H9 (cell line): ENCODE results near the gene BTBD1. TPM values are rescaled to one million over a fixed set of nuclear protein-coding genes. Genes with fewer than 3 reads are reported as not detected.

Source experiments
- DNase-seq: peaks from one replicate; pipeline ENCODE4 v3.0.0-alpha.2; 2017
- H2AFZ ChIP-seq: one replicate; pipeline ENCODE4 v1.6.1; 2013; ENCODE audit warnings: mild to moderate bottlenecking, low read length, control low read depth, moderate library complexity
- H2AK5ac ChIP-seq: 2 replicates; pipeline ENCODE4 v1.6.1; 2013; ENCODE audit warnings: low read length, control low read depth, mixed read lengths; ENCODE audit not compliant: insufficient read length
- H2BK120ac ChIP-seq: one replicate; pipeline ENCODE4 v1.6.1; 2013; ENCODE audit warnings: low read depth, mild to moderate bottlenecking, low read length, control low read depth, inconsistent platforms; ENCODE audit not compliant: poor library complexity, severe bottlenecking
- H2BK12ac ChIP-seq: 2 replicates; pipeline ENCODE4 v1.6.1; 2013; ENCODE audit warnings: low read length, control low read depth, mixed read lengths, low read depth; ENCODE audit not compliant: insufficient read length
- H2BK15ac ChIP-seq: 2 replicates; pipeline ENCODE4 v1.6.1; 2013; ENCODE audit warnings: low read depth, low read length, control low read depth
- H2BK20ac ChIP-seq: one replicate; pipeline ENCODE4 v1.6.1; 2013; ENCODE audit warnings: low read depth, mild to moderate bottlenecking, low read length, control low read depth, inconsistent platforms; ENCODE audit not compliant: poor library complexity, severe bottlenecking
- H2BK5ac ChIP-seq: 2 replicates; pipeline ENCODE4 v1.6.1; 2013; ENCODE audit warnings: low read length, control low read depth, mixed read lengths; ENCODE audit not compliant: insufficient read length
- H3K14ac ChIP-seq: 2 replicates; pipeline ENCODE4 v1.6.1; 2013; ENCODE audit warnings: low read length, control low read depth; ENCODE audit not compliant: insufficient read depth
- H3K18ac ChIP-seq: 2 replicates; pipeline ENCODE4 v1.6.1; 2013; ENCODE audit warnings: low read depth, mild to moderate bottlenecking, mixed read lengths, low read length, control low read depth; ENCODE audit not compliant: insufficient read length
- H3K23ac ChIP-seq: 2 replicates; pipeline ENCODE4 v1.6.1; 2013; ENCODE audit warnings: low read length, control low read depth, mixed read lengths, low read depth; ENCODE audit not compliant: insufficient read length
- H3K23me2 ChIP-seq: 2 replicates; pipeline ENCODE4 v1.6.1; 2013; ENCODE audit warnings: low read depth, mild to moderate bottlenecking, mixed read lengths, low read length, control low read depth; ENCODE audit not compliant: insufficient read length, poor library complexity, severe bottlenecking
- H3K27ac ChIP-seq: 2 replicates; pipeline ENCODE4 v1.5.1; 2013; ENCODE audit warnings: low read length, control low read depth, mixed read lengths, low read depth; ENCODE audit not compliant: insufficient read length
- H3K27me3 ChIP-seq: 2 replicates; pipeline ENCODE4 v1.6.1; 2013; ENCODE audit warnings: low read length, control low read depth, inconsistent platforms; ENCODE audit not compliant: insufficient read depth
- H3K4ac ChIP-seq: 2 replicates; pipeline ENCODE4 v1.6.1; 2013; ENCODE audit warnings: low read depth, mild to moderate bottlenecking, control low read depth, inconsistent platforms, low read length, moderate library complexity
- H3K4me1 ChIP-seq: 2 replicates; pipeline ENCODE4 v1.6.1; 2013; ENCODE audit warnings: low read length, control low read depth, inconsistent platforms; ENCODE audit not compliant: insufficient read depth
- H3K4me2 ChIP-seq: 2 replicates; pipeline ENCODE4 v1.6.1; 2013; ENCODE audit warnings: low read length, control low read depth, mixed read lengths; ENCODE audit not compliant: insufficient read length, insufficient read depth
- H3K56ac ChIP-seq: 2 replicates; pipeline ENCODE4 v1.6.1; 2013; ENCODE audit warnings: low read depth, mild to moderate bottlenecking, mixed read lengths, low read length, control low read depth; ENCODE audit not compliant: insufficient read length
- H3K79me1 ChIP-seq: 2 replicates; pipeline ENCODE4 v1.6.1; 2013; ENCODE audit warnings: low read depth, mild to moderate bottlenecking, moderate library complexity, low read length, control low read depth, inconsistent platforms; ENCODE audit not compliant: insufficient read depth, poor library complexity, severe bottlenecking
- H3K79me2 ChIP-seq: 2 replicates; pipeline ENCODE4 v1.6.1; 2013; ENCODE audit warnings: low read length, control low read depth, inconsistent platforms; ENCODE audit not compliant: insufficient read depth
- H3K9ac ChIP-seq: 2 replicates; pipeline ENCODE4 v1.6.1; 2013; ENCODE audit warnings: low read length, control low read depth, mixed read lengths; ENCODE audit not compliant: insufficient read length; ENCODE audit errors: extremely low read depth
- H3K9me3 ChIP-seq: one replicate; pipeline ENCODE4 v1.6.1; 2013; ENCODE audit warnings: low read depth, low read length, inconsistent platforms; ENCODE audit not compliant: control insufficient read depth
- H3T11ph ChIP-seq: one replicate; pipeline ENCODE4 v1.6.1; 2013; ENCODE audit warnings: mild to moderate bottlenecking, low read length, control low read depth, inconsistent platforms
- H4K20me1 ChIP-seq: one replicate; pipeline ENCODE4 v1.6.1; 2013; ENCODE audit not compliant: control insufficient read depth, insufficient read length, insufficient read depth
- H4K5ac ChIP-seq: 2 replicates; pipeline ENCODE4 v1.6.1; 2013; ENCODE audit warnings: low read depth, mild to moderate bottlenecking, mixed read lengths, low read length, control low read depth; ENCODE audit not compliant: insufficient read length
- H4K8ac ChIP-seq: replicated peaks from 2 replicates; pipeline ENCODE4 v1.6.1; 2013; ENCODE audit warnings: low read length, control low read depth, mixed read lengths, low read depth; ENCODE audit not compliant: insufficient read length
- H4K91ac ChIP-seq: 2 replicates; pipeline ENCODE4 v1.6.1; 2013; ENCODE audit warnings: low read depth, mild to moderate bottlenecking, moderate library complexity, mixed read lengths, low read length, control low read depth; ENCODE audit not compliant: insufficient read length
- H3K27ac Mint-ChIP-seq, 3 experiments: 2 replicates in 2 of 3; 3 replicates in 1 of 3; pipeline ENCODE4 v1.8.0; 2020 to 2021; ENCODE audit warnings: mixed read lengths in 3 of 3, mild to moderate bottlenecking in 1 of 3, moderate library complexity in 1 of 3
- H3K27me3 Mint-ChIP-seq: 2 replicates; pipeline ENCODE4 v1.8.0; 2021; ENCODE audit warnings: low read depth, mild to moderate bottlenecking, moderate library complexity, mixed read lengths
- H3K36me3 Mint-ChIP-seq, 3 experiments: 2 replicates in 2 of 3; 3 replicates in 1 of 3; pipeline ENCODE4 v1.8.0; 2020 to 2021; ENCODE audit warnings: low read depth in 3 of 3, mixed read lengths in 3 of 3; ENCODE audit not compliant: insufficient read depth in 1 of 3
- H3K4me1 Mint-ChIP-seq, 2 experiments: 2 replicates each; pipeline ENCODE4 v1.8.0; 2020; ENCODE audit warnings: mixed read lengths in 2 of 2
- H3K4me3 Mint-ChIP-seq, 2 experiments: 2 replicates in 1 of 2; 3 replicates in 1 of 2; pipeline ENCODE4 v1.8.0; 2020 to 2021; ENCODE audit warnings: mild to moderate bottlenecking in 2 of 2, mixed read lengths in 2 of 2, moderate library complexity in 1 of 2
- H3K9me3 Mint-ChIP-seq, 2 experiments: 2 replicates in 1 of 2; 3 replicates in 1 of 2; pipeline ENCODE4 v1.8.0; 2020; ENCODE audit warnings: mild to moderate bottlenecking in 2 of 2, mixed read lengths in 2 of 2, moderate library complexity in 1 of 2
- CTCF ChIP-seq: fragments of 200-600 bp; sonication (generic); conservative IDR thresholded peaks from 3 replicates; pipeline ENCODE4 v1.8.0; 2021; ENCODE audit warnings: antibody characterized with exemption, mild to moderate bottlenecking
- WGBS: extraction: QIAGEN DNeasy Blood & Tissue Kit; methylation state at CpG from one replicate; pipeline ENCODE4 v1.1.7; 2013; ENCODE audit warnings: missing lambda C conversion rate, low lambda C conversion rate, mixed read lengths; ENCODE audit not compliant: insufficient read length; ENCODE audit errors: extremely low coverage; 5-methylcytosine and 5-hydroxymethylcytosine counted together
- total RNA-seq: library from RNA; stranded (reverse); gene quantifications from 2 replicates; pipeline ENCODE4 v1.2.1, GENCODE V29; 2021

The BTBD1 gene
- total RNA-seq, 1 experiment from 2014 or later = 43.3 TPM

GRCh38 chr15:83030021-83030420 lies 37.0 kb downstream of the BTBD1 start:
- no peak overlapping the region for H2BK5ac ChIP-seq
- H3K79me1 ChIP-seq = no peaks in the 10 kb centered on the region
- no peak overlapping the region for H3K27ac ChIP-seq
- no peak for DNase-seq
- Mint-ChIP-seq H3K27me3 (no peaks in the 10 kb centered on the region), H3K27ac (peak overlapping the region in 2 of 3 experiments; percentile 6 to 77; a peak in 1 of 7 replicates), H3K4me3 (no peak overlapping the region), H3K9me3 (peaks cover 0 to 4% of the 10 kb centered on the region in 2 experiments; a peak in 1 of 5 replicates), H3K4me1 (peaks cover 0 to 3% of the 10 kb centered on the region in 2 experiments; a peak in 1 of 4 replicates), H3K36me3 (peaks cover 39 to 66% (median 56%) of the 10 kb centered on the region in 3 experiments)
- no peak overlapping the region for H3K18ac ChIP-seq
- H4K8ac ChIP-seq = no peak overlapping the region
- no peaks in the 10 kb centered on the region for H4K20me1 ChIP-seq
- H3K27me3 ChIP-seq = no peaks in the 10 kb centered on the region
- H3T11ph ChIP-seq = no peak overlapping the region
- no peak overlapping the region for H3K56ac ChIP-seq
- no peak overlapping the region for H2AK5ac ChIP-seq
- no peak overlapping the region for H4K91ac ChIP-seq
- H3K4me2 ChIP-seq = no peak overlapping the region
- no CpG with 5 or more reads among the region's 8 CpGs for WGBS
- H3K14ac ChIP-seq = no peak overlapping the region
- H3K23me2 ChIP-seq = no peaks in the 10 kb centered on the region
- H2AFZ ChIP-seq = no peak overlapping the region
- H3K9ac ChIP-seq = no peak overlapping the region
- no peak overlapping the region for H2BK12ac ChIP-seq
- H4K5ac ChIP-seq = no peak overlapping the region
- TF ChIP-seq CTCF = no peak
- no peaks in the 10 kb centered on the region for H3K9me3 ChIP-seq
- H2BK15ac ChIP-seq = no peak overlapping the region
- H2BK120ac ChIP-seq = no peak overlapping the region
- no peaks in the 10 kb centered on the region for H3K79me2 ChIP-seq
- no peak overlapping the region for H3K4ac ChIP-seq
- H3K23ac ChIP-seq = no peak overlapping the region
- H2BK20ac ChIP-seq = no peak overlapping the region
- no peaks in the 10 kb centered on the region for H3K4me1 ChIP-seq
